ENCODE results near the gene PARP6. TPM values are rescaled to one million over a fixed set of nuclear protein-coding genes. Genes with fewer than 3 reads are reported as not detected.
A peak's percentile ranks its signal among the peaks of the same experiment; 100 is the strongest.

The PARP6 gene
- total and polyA plus RNA-seq, 9 of the 15 experiments (the other 6 are each of a cell fraction or from before 2014, with no cell fraction given): 14.8 to 83.2 (median 28.3) TPM

GRCh38 chr15:72199721-72200212 lies 72.6 kb downstream of the PARP6 start:
- no TSS peak for BruUV-seq (replicated peaks)
- no peaks in the 10 kb centered on the region; the same call in 2 of the 3 replicates for H3K79me2 ChIP-seq (ENCODE audit: control insufficient read depth, insufficient read depth, low read length)
- H3K27me3 ChIP-seq (ENCODE audit: control insufficient read depth in 2 of 2, insufficient read depth in 2 of 2, low read length in 2 of 2): no peaks in the 10 kb centered on the region
- 70% methylated on average over 2 of the region's 2 CpGs for WGBS (ENCODE audit: insufficient coverage, low coverage, missing lambda C conversion rate)
- ChIA-PET POLR2A (interaction anchor here (0.8 to 1.1 kb wide), 2 partner anchors 11 to 478 kb away, joined by 3 to 5 read pairs; no protein-coding TSS in a partner anchor), CTCF (ENCODE audit: low intra/inter-chr PET ratio) (interaction anchor here (0.9 kb wide), 1 partner anchor 273 kb away, joined by 3 read pairs; no protein-coding TSS in a partner anchor)
- FAIRE-seq (peak; percentile 97), ATAC-seq (peak; percentile 90), DNase-seq (ENCODE audit: extremely low read depth in 1 of 4, low spot score in 3 of 4) (peak; percentile 71 to 75 (median 74))
- no peak overlapping the region for H3K27ac ChIP-seq (ENCODE audit: extremely low read depth, low read depth, low read length)
- H4K20me1 ChIP-seq (replicated peaks; ENCODE audit: control insufficient read depth, insufficient read depth, low read length): peaks cover 23% of the 10 kb centered on the region
- intact Hi-C loops (cut with micrococcal nuclease): loop anchor here (1.0 kb wide), 1 partner anchor 87 kb away; no protein-coding TSS in a partner anchor
- peaks cover 5 to 13% of the 10 kb centered on the region in 2 experiments; a peak in 4 of 5 replicates for H3K4me1 ChIP-seq (replicated peaks in 1 of 2; ENCODE audit: control insufficient read depth in 2 of 2, insufficient read depth in 2 of 2, low read length in 2 of 2)
- H3K36me3 ChIP-seq (ENCODE audit: control insufficient read depth, insufficient read depth, low read length): peaks cover 69% of the 10 kb centered on the region
- H3K9me3 ChIP-seq (replicated peaks; ENCODE audit: control insufficient read depth, insufficient read depth, low read depth, low read length): no peaks in the 10 kb centered on the region
- in situ Hi-C loops (cut with MboI): no loop called here
- H3K9me1 ChIP-seq (ENCODE audit: control insufficient read depth, insufficient read depth, low read length): peaks cover 3% of the 10 kb centered on the region
- H3K4me3 ChIP-seq: no peak overlapping the region
- H2AFZ ChIP-seq (ENCODE audit: low read depth, low read length): no peak overlapping the region
- no peak overlapping the region for H3K9ac ChIP-seq (ENCODE audit: insufficient read depth in 1 of 2, low read depth in 2 of 2, low read length in 2 of 2)
- no peak overlapping the region for H3K4me2 ChIP-seq (ENCODE audit: insufficient read depth, low read length)
- 0 out of 2 replicates have a peak, but pooled peaks have one; percentile 48 for TF ChIP-seq MYNN (IDR thresholded peaks at IDR 0.05)
- no peak for TF ChIP-seq MYNN (CRISPR knock-in tag; IDR thresholded peaks at IDR 0.05)
- TF ChIP-seq ZNF224 (CRISPR knock-in tag; IDR thresholded peaks at IDR 0.05): no peak
- TF ChIP-seq SMARCA5 (IDR thresholded peaks at IDR 0.05): no peak
- peak; percentile 71 for TF ChIP-seq CTCFL (IDR thresholded peaks at IDR 0.05; ENCODE audit: borderline replicate concordance, insufficient read depth, low read depth, low read length, poor library complexity, severe bottlenecking)
- TF ChIP-seq BMI1 (IDR thresholded peaks at IDR 0.05; ENCODE audit: low read length): no peak
- TF ChIP-seq RBM14 (IDR thresholded peaks at IDR 0.05; ENCODE audit: borderline replicate concordance, insufficient read depth, low read depth, low read length): no peak
- TF ChIP-seq SMARCC2 (IDR thresholded peaks at IDR 0.05; ENCODE audit: low read depth): no peak
- TF ChIP-seq DEAF1 (CRISPR knock-in tag; IDR thresholded peaks at IDR 0.05): peak; percentile 65; the same call in 1 of the 2 replicates
- TF ChIP-seq ZNF518B (CRISPR knock-in tag; IDR thresholded peaks at IDR 0.05): no peak
- no peak for TF ChIP-seq USF2 (CRISPR knock-in tag; IDR thresholded peaks at IDR 0.05)
